Activated CD4-positive, alpha-beta T cell treated with anti-CD3 and anti-CD28 coated beads for 1 hour (primary cell): ENCODE measurements around the gene RSAD1.
A peak's percentile ranks its signal among the peaks of the same experiment; 100 is the strongest.
"Not testable (repeated sequence)": the region's sequence is repeated elsewhere in the genome, so short reads cannot be mapped to it uniquely, and the experiment has no call there.

ENCODE experiments used
- DNase-seq: peaks from one replicate; pipeline ENCODE4 v3.0.0-alpha.2; 2020

The RSAD1 gene

GRCh38 chr17:50473901-50474300 lies 4.8 kb upstream of the RSAD1 start:
- no peak for DNase-seq

- DNase-seq, result no peak
Measured at GRCh38 chr17:50474523-50474922, 4.1 kb upstream of the RSAD1 start.

- no peak for DNase-seq
Measured at GRCh38 chr17:50475362-50475761, 3.3 kb upstream of the RSAD1 start.

- not testable (repeated sequence) for DNase-seq
Measured at GRCh38 chr17:50475775-50476544, 2.7 kb upstream of the RSAD1 start.

- no peak for DNase-seq
Measured at GRCh38 chr17:50476545-50477315, 1.9 kb upstream of the RSAD1 start.

- DNase-seq, result no peak
Measured at GRCh38 chr17:50477976-50478375, 684 bp upstream of the RSAD1 start.

- peak; percentile 55 for DNase-seq
Measured at GRCh38 chr17:50479522-50480141, 972 bp downstream of the RSAD1 start.

GRCh38 chr17:50480142-50480764 lies 1.6 kb downstream of the RSAD1 start:
- DNase-seq, result no peak

- no peak for DNase-seq
Measured at GRCh38 chr17:50480854-50481490, 2.3 kb downstream of the RSAD1 start.

- DNase-seq, result no peak
Measured at GRCh38 chr17:50481648-50482047, 3.0 kb downstream of the RSAD1 start.

GRCh38 chr17:50482110-50482509 lies 3.5 kb downstream of the RSAD1 start:
- no peak for DNase-seq

GRCh38 chr17:50482516-50482915 lies 3.9 kb downstream of the RSAD1 start:
- peak; percentile 50 for DNase-seq

GRCh38 chr17:50483266-50483665 lies 4.6 kb downstream of the RSAD1 start:
- DNase-seq, result no peak

- DNase-seq, result no peak
Measured at GRCh38 chr17:50484386-50485155, 5.9 kb downstream of the RSAD1 start.

GRCh38 chr17:50487213-50488096 lies 8.8 kb downstream of the RSAD1 start:
- DNase-seq, result no peak

- DNase-seq, result no peak
Measured at GRCh38 chr17:50488880-50489279, 10.2 kb downstream of the RSAD1 start.

GRCh38 chr17:50491505-50491904 lies 12.8 kb downstream of the RSAD1 start:
- DNase-seq, result no peak

- DNase-seq, result no peak
Measured at GRCh38 chr17:50492214-50492613, 13.6 kb downstream of the RSAD1 start.

GRCh38 chr17:50493744-50494143 lies 15.1 kb downstream of the RSAD1 start:
- DNase-seq, result no peak

- DNase-seq, result no peak
Measured at GRCh38 chr17:50495217-50495823, 16.7 kb downstream of the RSAD1 start.

- DNase-seq, result no peak
Measured at GRCh38 chr17:50495918-50496317, 17.3 kb downstream of the RSAD1 start.
